GM19397 (cell line): ENCODE measurements around the gene DLGAP5.

Experiments used
- ATAC-seq: cut with Tn5 transposase; IDR thresholded peaks from one replicate; pipeline ENCODE4 v1.9.1; 2021; ENCODE audit warnings: mild to moderate bottlenecking, moderate library complexity; ENCODE audit not compliant: unreplicated experiment

Gene DLGAP5

GRCh38 chr14:55115460-55115859 lies 75.9 kb downstream of the DLGAP5 start:
- no peak for ATAC-seq

GRCh38 chr14:55114720-55115119 lies 76.7 kb downstream of the DLGAP5 start:
- ATAC-seq = no peak

- no peak for ATAC-seq
Observed at GRCh38 chr14:55111122-55111708, 80.2 kb downstream of the DLGAP5 start.

- ATAC-seq = no peak
Observed at GRCh38 chr14:55109836-55110235, 81.5 kb downstream of the DLGAP5 start.

- ATAC-seq = no peak
Observed at GRCh38 chr14:55107766-55108554, 83.4 kb downstream of the DLGAP5 start.

GRCh38 chr14:55105991-55106390 lies 85.4 kb downstream of the DLGAP5 start:
- no peak for ATAC-seq

- no peak for ATAC-seq
Observed at GRCh38 chr14:55103971-55104954, 87.1 kb downstream of the DLGAP5 start.

- ATAC-seq = peak; percentile 37
Observed at GRCh38 chr14:55103005-55103640, 88.3 kb downstream of the DLGAP5 start.

- peak; percentile 65 for ATAC-seq
Observed at GRCh38 chr14:55102141-55102621, 89.2 kb downstream of the DLGAP5 start.

GRCh38 chr14:55101698-55102097 lies 89.7 kb downstream of the DLGAP5 start:
- no peak for ATAC-seq

GRCh38 chr14:55099756-55100155 lies 91.6 kb downstream of the DLGAP5 start:
- no peak for ATAC-seq

GRCh38 chr14:55098561-55098898 lies 92.9 kb downstream of the DLGAP5 start:
- no peak for ATAC-seq
